Natural killer cell (primary cell): ENCODE results near the gene HNRNPK. TPM values are rescaled to one million over a fixed set of nuclear protein-coding genes. Genes with fewer than 3 reads are reported as not detected.

Experiments used
- ATAC-seq, 3 donors: fragments of 150-1000 bp in 2 of 3; fragments of 200-7000 bp in 1 of 3; cut with Tn5 transposase; 1 replicate in 1 of 3; 2 replicates in 2 of 3; pipeline ENCODE4 v1.10.0; 2021; ENCODE audit warnings: mild to moderate bottlenecking in 2 of 3, moderate library complexity in 2 of 3
- DNase-seq, 2 donors: peaks; one replicate each; pipeline versions ENCODE4 v3.0.0 to v3.0.0-alpha.2; 2013 to 2021; ENCODE audit warnings: mixed read lengths in 1 of 2
- H3K27ac ChIP-seq: one replicate; pipeline ENCODE4 v1.5.1; 2013; ENCODE audit warnings: mild to moderate bottlenecking, low read length
- H3K27me3 ChIP-seq: one replicate; pipeline ENCODE4 v1.6.1; 2013; ENCODE audit warnings: low read length; ENCODE audit not compliant: control insufficient read depth, insufficient read depth
- H3K36me3 ChIP-seq: one replicate; pipeline ENCODE4 v1.6.1; 2013; ENCODE audit warnings: low read length; ENCODE audit not compliant: control insufficient read depth, insufficient read depth
- H3K4me1 ChIP-seq: one replicate; pipeline ENCODE4 v1.6.1; 2013; ENCODE audit warnings: low read length; ENCODE audit not compliant: control insufficient read depth, insufficient read depth
- H3K4me3 ChIP-seq: one replicate; pipeline ENCODE4 v1.5.1; 2013; ENCODE audit warnings: low read length
- H3K9me3 ChIP-seq: one replicate; pipeline ENCODE4 v1.6.1; 2013; ENCODE audit warnings: low read length; ENCODE audit not compliant: control insufficient read depth, insufficient read depth
- H3K27ac Mint-ChIP-seq, 2 donors: one replicate each; pipeline ENCODE4 v1.8.0; 2022; ENCODE audit warnings: mild to moderate bottlenecking in 2 of 2, mixed read lengths in 2 of 2, moderate library complexity in 1 of 2
- H3K27me3 Mint-ChIP-seq, 2 donors: one replicate each; pipeline ENCODE4 v1.8.0; 2022; ENCODE audit warnings: low read depth in 2 of 2, mixed read lengths in 2 of 2
- H3K36me3 Mint-ChIP-seq: one replicate; pipeline ENCODE4 v1.8.0; 2022; ENCODE audit warnings: mixed read lengths
- H3K4me1 Mint-ChIP-seq, 2 donors: one replicate each; pipeline ENCODE4 v1.8.0; 2022; ENCODE audit warnings: mixed read lengths in 2 of 2
- H3K4me3 Mint-ChIP-seq: one replicate; pipeline ENCODE4 v1.8.0; 2022; ENCODE audit warnings: mild to moderate bottlenecking, moderate library complexity, mixed read lengths
- H3K9me3 Mint-ChIP-seq, 2 donors: one replicate each; pipeline ENCODE4 v1.8.0; 2022; ENCODE audit warnings: mixed read lengths in 2 of 2
- WGBS: methylation state at CpG from one replicate; pipeline ENCODE4 v1.1.7; 2013; ENCODE audit warnings: missing lambda C conversion rate; ENCODE audit not compliant: insufficient coverage; 5-methylcytosine and 5-hydroxymethylcytosine counted together
- intact Hi-C: fragments of 100-400 bp; cut with micrococcal nuclease; formaldehyde crosslinking; loops from one replicate; pipeline ENCODE4 v1.14.2; 2022
- total RNA-seq, 4 donors: library from RNA; stranded (reverse); fragments of 120-200 nt in 1 of 4; gene quantifications; one replicate each; pipeline versions ENCODE4 v1.2.3 to v1.2.4, GENCODE V29; 2013 to 2022
- TF ChIP-seq, protein P1 (sequence below): fragments of 200-600 bp; IDR thresholded peaks from one replicate; pipeline ENCODE4 v1.8.0; 2022; ENCODE audit warnings: antibody characterized with exemption

HNRNPK gene
- total RNA-seq, 3 donors from 2014 or later (not counting 1 experiment from before 2014, with no cell fraction given) = 703 to 872 (median 771) TPM

DNA sequence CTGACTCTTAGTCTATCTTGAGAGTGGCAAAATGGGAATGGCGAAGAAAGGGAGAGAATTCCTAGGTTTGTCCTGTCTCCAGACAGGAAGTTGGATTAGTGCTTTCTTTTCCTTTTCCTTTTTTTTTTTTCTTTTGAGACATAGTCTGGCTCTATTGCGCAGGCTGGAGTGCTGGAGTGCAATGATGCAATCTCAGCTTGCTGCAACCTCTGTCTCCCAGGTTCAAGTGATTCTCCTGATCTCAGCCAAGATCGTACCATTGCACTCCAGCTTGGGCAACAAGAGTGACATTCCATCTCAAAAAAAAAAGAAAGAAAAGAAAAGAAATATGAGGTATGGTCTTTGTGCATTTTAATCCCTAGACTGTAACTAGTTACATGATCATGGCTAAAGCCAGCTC is 46.2 kb downstream of the HNRNPK start:
- H3K9me3 Mint-ChIP-seq = no peaks in the 10 kb centered on the region

DNA sequence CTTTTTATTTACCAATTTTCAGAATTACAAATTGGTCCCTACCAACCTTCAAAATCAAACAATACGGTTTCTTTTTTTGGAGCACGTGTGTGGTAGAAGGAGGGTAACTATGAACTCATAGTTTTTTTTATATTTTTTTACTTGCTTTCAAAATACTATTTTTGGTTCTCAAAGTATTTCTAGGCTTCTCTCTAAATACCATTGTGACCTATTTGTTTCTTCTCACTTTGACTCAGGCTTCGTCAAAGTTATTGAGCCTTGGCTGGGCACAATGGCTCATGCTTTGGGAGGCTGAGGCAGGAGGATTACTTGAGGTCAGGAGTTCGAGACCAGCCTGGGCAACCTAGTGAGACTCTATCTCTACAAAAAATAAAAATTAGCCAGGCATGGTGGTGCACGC is 47.2 kb downstream of the HNRNPK start:
- no peak overlapping the region for H3K27ac ChIP-seq
- H3K36me3 Mint-ChIP-seq = no peaks in the 10 kb centered on the region
- no peaks in the 10 kb centered on the region for H3K9me3 ChIP-seq
- no peaks in the 10 kb centered on the region for H3K4me1 ChIP-seq
- no peak overlapping the region for H3K4me3 Mint-ChIP-seq
- no peaks in the 10 kb centered on the region for H3K27me3 ChIP-seq
- intact Hi-C loops = no loop called here
- no peak for DNase-seq
- no peaks in the 10 kb centered on the region for H3K4me1 Mint-ChIP-seq
- H3K36me3 ChIP-seq = no peaks in the 10 kb centered on the region
- 90% methylated on average over 2 of the region's 5 CpGs for WGBS
- no peak for ATAC-seq
- no peaks in the 10 kb centered on the region for H3K9me3 Mint-ChIP-seq
- H3K27me3 Mint-ChIP-seq = no peaks in the 10 kb centered on the region
- no peak overlapping the region for H3K4me3 ChIP-seq
- H3K27ac Mint-ChIP-seq = no peak overlapping the region
- TF ChIP-seq, protein P1, sequence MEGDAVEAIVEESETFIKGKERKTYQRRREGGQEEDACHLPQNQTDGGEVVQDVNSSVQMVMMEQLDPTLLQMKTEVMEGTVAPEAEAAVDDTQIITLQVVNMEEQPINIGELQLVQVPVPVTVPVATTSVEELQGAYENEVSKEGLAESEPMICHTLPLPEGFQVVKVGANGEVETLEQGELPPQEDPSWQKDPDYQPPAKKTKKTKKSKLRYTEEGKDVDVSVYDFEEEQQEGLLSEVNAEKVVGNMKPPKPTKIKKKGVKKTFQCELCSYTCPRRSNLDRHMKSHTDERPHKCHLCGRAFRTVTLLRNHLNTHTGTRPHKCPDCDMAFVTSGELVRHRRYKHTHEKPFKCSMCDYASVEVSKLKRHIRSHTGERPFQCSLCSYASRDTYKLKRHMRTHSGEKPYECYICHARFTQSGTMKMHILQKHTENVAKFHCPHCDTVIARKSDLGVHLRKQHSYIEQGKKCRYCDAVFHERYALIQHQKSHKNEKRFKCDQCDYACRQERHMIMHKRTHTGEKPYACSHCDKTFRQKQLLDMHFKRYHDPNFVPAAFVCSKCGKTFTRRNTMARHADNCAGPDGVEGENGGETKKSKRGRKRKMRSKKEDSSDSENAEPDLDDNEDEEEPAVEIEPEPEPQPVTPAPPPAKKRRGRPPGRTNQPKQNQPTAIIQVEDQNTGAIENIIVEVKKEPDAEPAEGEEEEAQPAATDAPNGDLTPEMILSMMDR = no peak

More for the DNA sequence above, 46.2 kb downstream of the HNRNPK start:
- DNase-seq = no peak
- H3K27me3 Mint-ChIP-seq = no peaks in the 10 kb centered on the region
- H3K4me1 Mint-ChIP-seq = no peaks in the 10 kb centered on the region
- intact Hi-C loops = no loop called here
- H3K9me3 ChIP-seq = no peaks in the 10 kb centered on the region
- no peak overlapping the region for H3K27ac Mint-ChIP-seq
- peaks cover under 1% of the 10 kb centered on the region for H3K36me3 ChIP-seq
- H3K4me1 ChIP-seq = no peaks in the 10 kb centered on the region
- ATAC-seq = no peak
- WGBS = 79% methylated on average over 1 of the region's 3 CpGs
- H3K27ac ChIP-seq = no peak overlapping the region
- no peak overlapping the region for H3K4me3 ChIP-seq
- TF ChIP-seq, protein P1 = no peak
- no peak overlapping the region for H3K4me3 Mint-ChIP-seq
- H3K36me3 Mint-ChIP-seq = no peaks in the 10 kb centered on the region
- no peaks in the 10 kb centered on the region for H3K27me3 ChIP-seq

DNA sequence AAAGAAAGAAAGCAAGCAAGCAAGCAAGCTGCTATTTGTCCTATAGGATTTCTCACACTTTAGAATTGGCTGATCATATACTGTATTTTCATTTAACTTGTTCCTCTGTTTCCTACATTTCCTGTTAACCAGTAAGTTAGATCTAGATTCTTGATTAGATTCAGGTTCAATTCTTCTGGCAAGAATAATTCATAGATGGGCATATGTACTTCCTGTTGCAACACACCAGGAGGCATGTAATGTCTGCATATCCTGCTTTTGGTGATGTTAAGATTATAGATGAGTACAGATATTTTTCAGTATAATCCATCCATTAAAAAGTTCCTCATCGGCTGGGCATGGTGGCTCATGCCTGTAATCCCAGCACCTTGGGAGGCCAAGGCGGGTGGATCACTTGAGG is 48.0 kb downstream of the HNRNPK start:
- DNase-seq = no peak
- WGBS = no CpG with 5 or more reads among the region's 2 CpGs
- no peak for ATAC-seq

DNA sequence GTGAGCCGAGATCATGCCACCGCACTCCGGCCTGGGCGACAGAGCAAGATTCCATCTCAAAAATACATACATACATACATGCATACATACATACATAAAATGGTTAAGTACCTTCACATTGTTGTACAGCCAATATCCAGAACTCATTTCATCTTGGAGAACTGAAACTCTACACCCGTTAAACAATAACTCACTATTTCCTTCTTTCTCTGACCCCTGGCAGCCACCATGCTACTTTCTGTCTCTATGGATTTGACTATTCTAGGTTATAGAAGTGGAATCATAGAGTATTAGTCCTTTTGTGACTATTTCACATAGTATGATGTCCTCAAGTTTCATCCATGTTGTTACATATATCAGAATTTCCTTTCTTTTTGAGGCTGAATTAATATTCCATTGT is 49.1 kb downstream of the HNRNPK start:
- TF ChIP-seq, protein P1 = no peak
- no peaks in the 10 kb centered on the region for H3K4me1 Mint-ChIP-seq
- Histone ChIP-seq H3K36me3 (no peaks in the 10 kb centered on the region), H3K27me3 (no peaks in the 10 kb centered on the region), H3K27ac (no peak overlapping the region), H3K4me3 (no peak overlapping the region), H3K9me3 (no peaks in the 10 kb centered on the region), H3K4me1 (no peaks in the 10 kb centered on the region)
- H3K36me3 Mint-ChIP-seq = no peaks in the 10 kb centered on the region
- intact Hi-C loops = no loop called here
- no peaks in the 10 kb centered on the region for H3K27me3 Mint-ChIP-seq
- no peak for ATAC-seq
- 76% methylated on average over 5 of the region's 5 CpGs for WGBS
- H3K4me3 Mint-ChIP-seq = no peak overlapping the region
- DNase-seq = no peak
- no peaks in the 10 kb centered on the region for H3K9me3 Mint-ChIP-seq
- H3K27ac Mint-ChIP-seq = no peak overlapping the region

More for the DNA sequence above, 48.0 kb downstream of the HNRNPK start:
- Histone ChIP-seq H3K27ac (no peak overlapping the region), H3K9me3 (no peaks in the 10 kb centered on the region), H3K36me3 (no peaks in the 10 kb centered on the region), H3K27me3 (no peaks in the 10 kb centered on the region), H3K4me1 (no peaks in the 10 kb centered on the region), H3K4me3 (no peak overlapping the region)
- Mint-ChIP-seq H3K27ac (no peak overlapping the region), H3K4me1 (no peaks in the 10 kb centered on the region), H3K27me3 (no peaks in the 10 kb centered on the region), H3K9me3 (no peaks in the 10 kb centered on the region), H3K36me3 (no peaks in the 10 kb centered on the region), H3K4me3 (no peak overlapping the region)
- intact Hi-C loops = no loop called here
- TF ChIP-seq, protein P1 = no peak
